IPS-18a (cell line): ENCODE results near the gene MPHOSPH10.
"Not testable (repeated sequence)": the region's sequence is repeated elsewhere in the genome, so short reads cannot be mapped to it uniquely, and the experiment has no call there.

Experiments
- H3K27ac ChIP-seq: one replicate; pipeline ENCODE4 v1.5.1; 2013; ENCODE audit warnings: low read length
- H3K27me3 ChIP-seq: one replicate; pipeline ENCODE4 v1.6.1; 2013; ENCODE audit warnings: mild to moderate bottlenecking, low read length; ENCODE audit not compliant: control insufficient read depth, insufficient read depth
- H3K36me3 ChIP-seq: one replicate; pipeline ENCODE4 v1.6.1; 2013; ENCODE audit warnings: low read depth, low read length; ENCODE audit not compliant: control insufficient read depth
- H3K4me1 ChIP-seq: one replicate; pipeline ENCODE4 v1.6.1; 2013; ENCODE audit warnings: low read depth, low read length; ENCODE audit not compliant: control insufficient read depth
- H3K4me3 ChIP-seq: one replicate; pipeline ENCODE4 v1.5.1; 2013; ENCODE audit warnings: low read length
- H3K9ac ChIP-seq: one replicate; pipeline ENCODE4 v1.6.1; 2013; ENCODE audit warnings: mild to moderate bottlenecking, low read length, moderate library complexity
- H3K9me3 ChIP-seq: one replicate; pipeline ENCODE4 v1.6.1; 2013; ENCODE audit warnings: low read depth, low read length; ENCODE audit not compliant: control insufficient read depth

MPHOSPH10 gene

GRCh38 chr2:71102981-71103681, 27.3 kb upstream of the MPHOSPH10 start:
- no peak overlapping the region for H3K27ac ChIP-seq
- peaks cover 3% of the 10 kb centered on the region for H3K4me1 ChIP-seq
- H3K9me3 ChIP-seq: no peaks in the 10 kb centered on the region

GRCh38 chr2:71103809-71104208, 26.6 kb upstream of the MPHOSPH10 start:
- Histone ChIP-seq H3K4me1 (peaks cover 3% of the 10 kb centered on the region), H3K36me3 (no peaks in the 10 kb centered on the region), H3K27me3 (no peaks in the 10 kb centered on the region), H3K9ac (no peak overlapping the region), H3K9me3 (no peaks in the 10 kb centered on the region), H3K4me3 (no peak overlapping the region), H3K27ac (no peak overlapping the region)

More at GRCh38 chr2:71102981-71103681, 27.3 kb upstream of the MPHOSPH10 start:
- H3K9ac ChIP-seq: no peak overlapping the region
- H3K27me3 ChIP-seq: no peaks in the 10 kb centered on the region
- no peak overlapping the region for H3K4me3 ChIP-seq
- no peaks in the 10 kb centered on the region for H3K36me3 ChIP-seq

- H3K4me1 ChIP-seq, H3K36me3 ChIP-seq, H3K9me3 ChIP-seq, H3K27ac ChIP-seq, H3K9ac ChIP-seq, H3K27me3 ChIP-seq, H3K4me3 ChIP-seq: not testable (repeated sequence)
Measured at GRCh38 chr2:71106463-71106862, 24.0 kb upstream of the MPHOSPH10 start.

GRCh38 chr2:71108091-71108490, 22.3 kb upstream of the MPHOSPH10 start:
- H3K9ac ChIP-seq: no peak overlapping the region

GRCh38 chr2:71113843-71114242, 16.6 kb upstream of the MPHOSPH10 start:
- Histone ChIP-seq H3K4me1 (no peaks in the 10 kb centered on the region), H3K4me3 (no peak overlapping the region), H3K27ac (no peak overlapping the region), H3K36me3 (peaks cover 19% of the 10 kb centered on the region), H3K27me3 (no peaks in the 10 kb centered on the region), H3K9me3 (no peaks in the 10 kb centered on the region), H3K9ac (no peak overlapping the region)

More at GRCh38 chr2:71108091-71108490, 22.3 kb upstream of the MPHOSPH10 start:
- Histone ChIP-seq H3K27ac (no peak overlapping the region), H3K4me1 (peaks cover 3% of the 10 kb centered on the region), H3K36me3 (peaks cover 3% of the 10 kb centered on the region), H3K27me3 (no peaks in the 10 kb centered on the region), H3K9me3 (no peaks in the 10 kb centered on the region), H3K4me3 (no peak overlapping the region)

GRCh38 chr2:71117063-71117462, 13.4 kb upstream of the MPHOSPH10 start:
- Histone ChIP-seq H3K27ac (no peak overlapping the region), H3K9ac (no peak overlapping the region), H3K27me3 (no peaks in the 10 kb centered on the region), H3K36me3 (peaks cover 20% of the 10 kb centered on the region), H3K4me1 (no peaks in the 10 kb centered on the region), H3K4me3 (no peak overlapping the region), H3K9me3 (no peaks in the 10 kb centered on the region)

- Histone ChIP-seq H3K4me1 (no peaks in the 10 kb centered on the region), H3K27me3 (no peaks in the 10 kb centered on the region), H3K9ac (no peak overlapping the region), H3K27ac (no peak overlapping the region), H3K9me3 (no peaks in the 10 kb centered on the region), H3K36me3 (peaks cover 14% of the 10 kb centered on the region), H3K4me3 (no peak overlapping the region)
Measured at GRCh38 chr2:71120195-71120594, 10.2 kb upstream of the MPHOSPH10 start.

GRCh38 chr2:71121479-71121878, 9.0 kb upstream of the MPHOSPH10 start:
- no peak overlapping the region for H3K9ac ChIP-seq
- H3K27me3 ChIP-seq: no peaks in the 10 kb centered on the region
- H3K4me3 ChIP-seq: no peak overlapping the region
- H3K4me1 ChIP-seq: no peaks in the 10 kb centered on the region
- H3K9me3 ChIP-seq: no peaks in the 10 kb centered on the region
- H3K36me3 ChIP-seq: peaks cover 13% of the 10 kb centered on the region
- H3K27ac ChIP-seq: no peak overlapping the region

- peaks cover 13% of the 10 kb centered on the region for H3K36me3 ChIP-seq
- H3K27ac ChIP-seq: no peak overlapping the region
Measured at GRCh38 chr2:71122387-71123298, 7.8 kb upstream of the MPHOSPH10 start.

GRCh38 chr2:71125506-71126294, 4.7 kb upstream of the MPHOSPH10 start:
- H3K9ac ChIP-seq: no peak overlapping the region
- no peaks in the 10 kb centered on the region for H3K27me3 ChIP-seq
- H3K9me3 ChIP-seq: no peaks in the 10 kb centered on the region
- peaks cover 3% of the 10 kb centered on the region for H3K4me1 ChIP-seq
- no peak overlapping the region for H3K27ac ChIP-seq
- H3K4me3 ChIP-seq: no peak overlapping the region
- H3K36me3 ChIP-seq: peaks cover 9% of the 10 kb centered on the region

More at GRCh38 chr2:71122387-71123298, 7.8 kb upstream of the MPHOSPH10 start:
- Histone ChIP-seq H3K4me3 (no peak overlapping the region), H3K27me3 (no peaks in the 10 kb centered on the region), H3K9me3 (no peaks in the 10 kb centered on the region), H3K9ac (no peak overlapping the region), H3K4me1 (no peaks in the 10 kb centered on the region)

GRCh38 chr2:71126957-71127356, 3.5 kb upstream of the MPHOSPH10 start:
- Histone ChIP-seq H3K27ac (no peak overlapping the region), H3K4me3 (no peak overlapping the region), H3K4me1 (peaks cover 7% of the 10 kb centered on the region), H3K9me3 (no peaks in the 10 kb centered on the region), H3K9ac (no peak overlapping the region), H3K36me3 (peaks cover 9% of the 10 kb centered on the region), H3K27me3 (no peaks in the 10 kb centered on the region)
